WTC11 (cell line): ENCODE measurements around the gene INA.

ENCODE experiments used
- CTCF ChIP-seq: fragments of 200-600 bp; IDR thresholded peaks from 2 replicates; pipeline ENCODE4 v1.8.0; 2022; ENCODE audit warnings: antibody characterized with exemption
- NFYB ChIP-seq: sonication (generic); formaldehyde crosslinking; conservative IDR thresholded peaks from 2 replicates; pipeline ENCODE4 v1.8.0; 2022; ENCODE audit warnings: low read depth, missing genetic modification reagents
- SP1 ChIP-seq: sonication (generic); formaldehyde crosslinking; conservative IDR thresholded peaks from 2 replicates; pipeline ENCODE4 v1.8.1; 2022; ENCODE audit warnings: missing genetic modification reagents
- TEAD4 ChIP-seq: sonication (generic); formaldehyde crosslinking; IDR thresholded peaks from 2 replicates; pipeline ENCODE4 v1.8.0; 2022; ENCODE audit warnings: mild to moderate bottlenecking, missing genetic modification reagents
- TF ChIP-seq, protein P1 (sequence below): sonication (generic); formaldehyde crosslinking; IDR thresholded peaks from 2 replicates; pipeline ENCODE4 v1.8.1; 2022; ENCODE audit warnings: mild to moderate bottlenecking, moderate library complexity, missing genetic modification reagents

GRCh38 chr10:103280031-103280430 lies 3.1 kb downstream of the INA start:
- TF ChIP-seq, protein P1, sequence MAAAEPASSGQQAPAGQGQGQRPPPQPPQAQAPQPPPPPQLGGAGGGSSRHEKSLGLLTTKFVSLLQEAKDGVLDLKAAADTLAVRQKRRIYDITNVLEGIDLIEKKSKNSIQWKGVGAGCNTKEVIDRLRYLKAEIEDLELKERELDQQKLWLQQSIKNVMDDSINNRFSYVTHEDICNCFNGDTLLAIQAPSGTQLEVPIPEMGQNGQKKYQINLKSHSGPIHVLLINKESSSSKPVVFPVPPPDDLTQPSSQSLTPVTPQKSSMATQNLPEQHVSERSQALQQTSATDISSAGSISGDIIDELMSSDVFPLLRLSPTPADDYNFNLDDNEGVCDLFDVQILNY (CRISPR knock-in tag) = no peak
- TF ChIP-seq SP1 (no peak), CTCF (no peak), NFYB (CRISPR knock-in tag) (no peak), TEAD4 (no peak)
